CD4-positive, alpha-beta T cell (primary cell): ENCODE measurements around the gene NFATC1. TPM values are rescaled to one million over a fixed set of nuclear protein-coding genes. Genes with fewer than 3 reads are reported as not detected.

Source experiments
- ATAC-seq: fragments of 200-7000 bp; cut with Tn5 transposase; one replicate; pipeline ENCODE4 v1.10.0; 2022; ENCODE audit warnings: mild to moderate bottlenecking; ENCODE audit not compliant: poor library complexity
- CTCF ChIA-PET: fragments of 350-600 bp; sonication (Branson Sonifier 250); formaldehyde crosslinking; loops from one replicate; lab custom pipeline; 2021; ENCODE audit warnings: antibody characterized with exemption, inconsistent platforms; lab: Charles Lee
- POLR2A ChIA-PET: fragments of 350-600 bp; sonication (Branson Sonifier 250); formaldehyde crosslinking; loops from one replicate; lab custom pipeline; 2021; ENCODE audit warnings: antibody characterized with exemption, inconsistent platforms; lab: Charles Lee
- DNase-seq, 14 experiments: peaks; one replicate each; pipeline ENCODE4 v3.0.0-alpha.2; 2013 to 2020; ENCODE audit warnings: mixed read lengths in 2 of 14
- H3K27ac ChIP-seq, 2 donors: one replicate each; pipeline versions ENCODE4 v1.5.1 to v1.7.0; 2013; ENCODE audit warnings: low read length in 2 of 2, low read depth in 1 of 2, mild to moderate bottlenecking in 1 of 2
- H3K27me3 ChIP-seq, 2 experiments: 1 replicate in 1 of 2; 2 replicates in 1 of 2; pipeline versions ENCODE4 v1.6.1 to v1.7.0; 2013; ENCODE audit warnings: low read length in 2 of 2, control low read depth in 1 of 2, mild to moderate bottlenecking in 1 of 2, moderate library complexity in 1 of 2; ENCODE audit not compliant: insufficient read depth in 2 of 2, control insufficient read depth in 1 of 2
- H3K36me3 ChIP-seq: one replicate; pipeline ENCODE4 v1.6.1; 2013; ENCODE audit warnings: low read length, control low read depth; ENCODE audit not compliant: insufficient read depth
- H3K4me1 ChIP-seq: one replicate; pipeline ENCODE4 v1.6.1; 2013; ENCODE audit warnings: low read length, control low read depth; ENCODE audit not compliant: insufficient read depth
- H3K4me3 ChIP-seq: one replicate; pipeline ENCODE4 v1.5.1; 2013; ENCODE audit warnings: mild to moderate bottlenecking, low read length, moderate library complexity
- H3K9me3 ChIP-seq, 2 experiments: 1 replicate in 1 of 2; 2 replicates in 1 of 2; pipeline versions ENCODE4 v1.6.1 to v1.7.0; 2013; ENCODE audit warnings: low read length in 2 of 2, mild to moderate bottlenecking in 2 of 2, control low read depth in 1 of 2, moderate library complexity in 1 of 2; ENCODE audit not compliant: control insufficient read depth in 1 of 2, insufficient read depth in 1 of 2
- H3K27ac Mint-ChIP-seq: one replicate; pipeline ENCODE4 v1.8.0; 2020; ENCODE audit warnings: mixed read lengths
- H3K27me3 Mint-ChIP-seq: one replicate; pipeline ENCODE4 v1.8.0; 2021; ENCODE audit warnings: mixed read lengths
- H3K36me3 Mint-ChIP-seq: one replicate; pipeline ENCODE4 v1.8.0; 2021; ENCODE audit warnings: low read depth, mixed read lengths
- H3K4me1 Mint-ChIP-seq: one replicate; pipeline ENCODE4 v1.8.0; 2021; ENCODE audit warnings: low read depth, mixed read lengths
- H3K4me3 Mint-ChIP-seq: one replicate; pipeline ENCODE4 v1.8.0; 2020; ENCODE audit warnings: mild to moderate bottlenecking, mixed read lengths
- H3K9me3 Mint-ChIP-seq: one replicate; pipeline ENCODE4 v1.8.0; 2020; ENCODE audit warnings: mixed read lengths
- CTCF ChIP-seq: fragments of 200-600 bp; IDR thresholded peaks from one replicate; pipeline ENCODE4 v1.8.0; 2022; ENCODE audit warnings: antibody characterized with exemption, mild to moderate bottlenecking
- intact Hi-C, 2 experiments: fragments of 100-400 bp; cut with DNase I in 1 of 2; cut with micrococcal nuclease in 1 of 2; formaldehyde crosslinking; loops; one replicate each; pipeline versions ENCODE4 v1.15.1 to v1.9.0; 2023 to 2025; cut with DNase I, micrococcal nuclease
- total RNA-seq, 174 experiments: library from RNA in 2 of 174; stranded (reverse) in 2 of 174; gene quantifications; one replicate each; pipeline ENCODE4 v1.2.3 and lab custom pipeline; 2021 to 2026

The NFATC1 gene
- total RNA-seq, 2 experiments from 2014 or later = 107 to 113 TPM

- Histone ChIP-seq H3K4me1 (peaks cover 12% of the 10 kb centered on the region), H3K4me3 (no peak overlapping the region), H3K27ac (no peak overlapping the region), H3K27me3 (no peaks in the 10 kb centered on the region), H3K9me3 (no peaks in the 10 kb centered on the region), H3K36me3 (peaks cover 23% of the 10 kb centered on the region)
- no peaks in the 10 kb centered on the region for H3K27me3 Mint-ChIP-seq
- ChIA-PET POLR2A (no interaction called here), CTCF (interaction anchor here (1.4 kb wide), 1 partner anchor 151 kb away, joined by 3 read pairs; no protein-coding TSS in a partner anchor)
- H3K36me3 Mint-ChIP-seq = peaks cover 46% of the 10 kb centered on the region
- ATAC-seq = no peak
- no peak overlapping the region for H3K27ac Mint-ChIP-seq
- H3K9me3 Mint-ChIP-seq = no peaks in the 10 kb centered on the region
- no peak overlapping the region for H3K4me3 Mint-ChIP-seq
- peaks cover 10% of the 10 kb centered on the region for H3K4me1 Mint-ChIP-seq
- intact Hi-C loops = loop anchor here in 1 of 2 experiments (10.0 kb wide), 1 partner anchor 657 kb away; the partner anchor contains the start of gene RBFA
- DNase-seq = peak in 1 of 14 experiments; percentile 27
- no peak for TF ChIP-seq CTCF
These were observed 18.4 kb upstream of the NFATC1 start for GRCh38 chr18:79377187-79377891.

- no peak overlapping the region for H3K27ac ChIP-seq
- H3K4me3 Mint-ChIP-seq = no peak overlapping the region
- H3K9me3 ChIP-seq = no peaks in the 10 kb centered on the region
- ATAC-seq (peak; percentile 96), DNase-seq (peak; percentile 71 to 92 (median 80))
- TF ChIP-seq CTCF = peak; percentile 97
- H3K27me3 ChIP-seq = no peaks in the 10 kb centered on the region
- peaks cover 23% of the 10 kb centered on the region for H3K36me3 ChIP-seq
- H3K36me3 Mint-ChIP-seq = peaks cover 40% of the 10 kb centered on the region
- no peak overlapping the region for H3K27ac Mint-ChIP-seq
- CTCF ChIA-PET = interaction anchor here (1.4 to 1.8 kb wide), 3 partner anchors 145 to 266 kb away, joined by 3 to 6 read pairs (median 5); no protein-coding TSS in a partner anchor
- H3K9me3 Mint-ChIP-seq = no peaks in the 10 kb centered on the region
- no peaks in the 10 kb centered on the region for H3K27me3 Mint-ChIP-seq
- peaks cover 12% of the 10 kb centered on the region for H3K4me1 ChIP-seq
- intact Hi-C loops = loop anchor here (1.0 to 10.0 kb wide), 4 partner anchors 14 to 656 kb away; partner anchors contain the start of gene RBFA (in 1 of the 2)
- H3K4me3 ChIP-seq = no peak overlapping the region
- POLR2A ChIA-PET = no interaction called here
- peaks cover 10% of the 10 kb centered on the region for H3K4me1 Mint-ChIP-seq
These were observed 17.0 kb upstream of the NFATC1 start for GRCh38 chr18:79378536-79379250.

GRCh38 chr18:79379251-79379905 is 16.4 kb upstream of the NFATC1 start:
- ChIA-PET POLR2A (interaction anchor here (1.0 to 1.5 kb wide), 2 partner anchors 144 to 299 kb away, joined by 3 read pairs; no protein-coding TSS in a partner anchor), CTCF (interaction anchor here (1.4 to 1.8 kb wide), 2 partner anchors 144 to 265 kb away, joined by 5 to 6 read pairs; no protein-coding TSS in a partner anchor)
- H3K27ac Mint-ChIP-seq = no peak overlapping the region
- H3K9me3 ChIP-seq = no peaks in the 10 kb centered on the region
- intact Hi-C loops = loop anchor here (1.0 to 10.0 kb wide), 4 partner anchors 13 to 655 kb away; partner anchors contain the start of gene RBFA (in 1 of the 2)
- no peak overlapping the region for H3K4me3 Mint-ChIP-seq
- H3K27ac ChIP-seq = no peak overlapping the region
- H3K4me1 ChIP-seq = peaks cover 12% of the 10 kb centered on the region
- H3K27me3 ChIP-seq = no peaks in the 10 kb centered on the region
- peaks cover 10% of the 10 kb centered on the region for H3K4me1 Mint-ChIP-seq
- no peaks in the 10 kb centered on the region for H3K9me3 Mint-ChIP-seq
- no peak overlapping the region for H3K4me3 ChIP-seq
- H3K27me3 Mint-ChIP-seq = no peaks in the 10 kb centered on the region
- peak; percentile 21 for TF ChIP-seq CTCF
- peaks cover 40% of the 10 kb centered on the region for H3K36me3 Mint-ChIP-seq
- no peak for ATAC-seq
- peaks cover 23% of the 10 kb centered on the region for H3K36me3 ChIP-seq
- DNase-seq = no peak
